Right ventricle myocardium inferior (tissue), 1 donor: ENCODE results near the gene KLHL1. TPM values are rescaled to one million over a fixed set of nuclear protein-coding genes. Genes with fewer than 3 reads are reported as not detected.

Experiments
- ATAC-seq: fragments of 200-7000 bp; cut with Tn5 transposase; one replicate; pipeline ENCODE4 v1.9.1; 2020; ENCODE audit warnings: mild to moderate bottlenecking, moderate library complexity
- DNase-seq: peaks from one replicate; pipeline ENCODE4 v3.0.0; 2021; ENCODE audit errors: missing footprints
- intact Hi-C: fragments of 100-400 bp; cut with DNase I; formaldehyde crosslinking; loops from one replicate; pipeline ENCODE4 v1.11.0; 2022
- total RNA-seq: library from RNA; stranded (reverse); fragmentation: NEBNext Ultra II Directional; extraction: Animal tissue kit (Norgen Biotek cat#: 25700); gene quantifications from one replicate; pipeline ENCODE4 v1.2.1, GENCODE V29; 2021
- donor health status: DM: no; HTN: yes; CAD: no; lungs with severe emphysema.

The KLHL1 gene
- total RNA-seq, 1 donor from 2014 or later = not detected

GRCh38 chr13:69737129-69737935, 370.9 kb downstream of the KLHL1 start:
- intact Hi-C loops = no loop called here
- ATAC-seq (no peak), DNase-seq (no peak)

GRCh38 chr13:69721631-69722030, 386.6 kb downstream of the KLHL1 start:
- intact Hi-C loops = no loop called here
- DNase-seq = no peak
- no peak for ATAC-seq

DNA sequence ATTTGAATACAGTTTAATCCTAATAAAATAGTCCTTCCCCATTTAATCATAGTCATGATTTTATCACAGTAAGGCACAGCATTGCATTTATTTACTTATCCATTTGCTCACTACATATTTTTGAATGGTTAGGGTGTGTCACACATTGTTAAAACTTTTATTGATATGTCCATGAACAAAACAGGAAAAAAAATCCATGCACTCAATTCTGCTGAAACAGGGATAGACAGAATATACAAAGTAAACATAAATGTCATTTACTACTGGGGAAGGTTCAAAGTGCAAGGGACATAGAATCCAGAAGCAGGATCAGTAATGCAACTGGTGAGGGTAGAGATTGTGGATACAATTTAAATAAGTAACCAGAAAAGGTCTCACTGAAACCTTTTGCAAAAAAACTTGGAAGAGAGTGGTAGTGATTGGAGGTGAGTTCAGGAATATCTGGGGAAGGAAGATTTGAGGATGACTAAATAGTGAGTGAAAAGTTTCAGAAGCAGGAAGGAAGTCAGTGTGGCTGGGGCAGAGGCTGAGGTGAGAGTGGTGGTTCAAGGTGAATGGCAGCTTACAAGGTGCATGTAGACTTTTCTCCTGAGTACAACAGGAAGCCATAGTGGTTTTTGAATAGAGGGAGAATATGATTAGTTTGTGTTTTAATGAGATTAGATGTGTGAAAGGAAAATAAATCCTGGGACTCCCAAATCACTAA, 387.8 kb downstream of the KLHL1 start:
- no peak for ATAC-seq
- intact Hi-C loops = no loop called here

GRCh38 chr13:69706807-69707206, 401.4 kb downstream of the KLHL1 start:
- no peak for ATAC-seq
- DNase-seq = no peak
- intact Hi-C loops = no loop called here

More for the DNA sequence above, 387.8 kb downstream of the KLHL1 start:
- no peak for DNase-seq

- ATAC-seq = no peak
- intact Hi-C loops = no loop called here
- DNase-seq = no peak
Measured at GRCh38 chr13:69704311-69704710, 403.9 kb downstream of the KLHL1 start.

DNA sequence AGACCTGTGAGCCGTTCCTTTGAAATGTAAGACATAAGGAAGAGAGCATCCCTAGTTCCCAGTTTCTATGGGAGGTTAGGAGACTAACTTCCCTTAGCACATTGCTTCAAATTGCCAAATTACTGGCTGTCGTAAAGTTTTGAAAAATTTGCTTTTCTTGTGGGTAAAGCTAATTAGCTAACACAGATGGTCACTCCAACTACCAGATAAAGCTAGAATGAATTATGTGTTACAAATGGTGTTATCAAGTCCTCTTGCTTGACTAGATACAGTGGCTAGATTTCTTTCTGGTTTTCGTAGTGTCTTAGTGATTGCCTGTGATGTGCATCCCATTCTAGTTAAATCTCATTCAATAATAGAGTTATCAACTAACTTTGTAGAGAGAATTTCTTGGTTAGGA, 417.3 kb downstream of the KLHL1 start:
- DNase-seq (no peak), ATAC-seq (no peak)
- intact Hi-C loops = no loop called here

DNA sequence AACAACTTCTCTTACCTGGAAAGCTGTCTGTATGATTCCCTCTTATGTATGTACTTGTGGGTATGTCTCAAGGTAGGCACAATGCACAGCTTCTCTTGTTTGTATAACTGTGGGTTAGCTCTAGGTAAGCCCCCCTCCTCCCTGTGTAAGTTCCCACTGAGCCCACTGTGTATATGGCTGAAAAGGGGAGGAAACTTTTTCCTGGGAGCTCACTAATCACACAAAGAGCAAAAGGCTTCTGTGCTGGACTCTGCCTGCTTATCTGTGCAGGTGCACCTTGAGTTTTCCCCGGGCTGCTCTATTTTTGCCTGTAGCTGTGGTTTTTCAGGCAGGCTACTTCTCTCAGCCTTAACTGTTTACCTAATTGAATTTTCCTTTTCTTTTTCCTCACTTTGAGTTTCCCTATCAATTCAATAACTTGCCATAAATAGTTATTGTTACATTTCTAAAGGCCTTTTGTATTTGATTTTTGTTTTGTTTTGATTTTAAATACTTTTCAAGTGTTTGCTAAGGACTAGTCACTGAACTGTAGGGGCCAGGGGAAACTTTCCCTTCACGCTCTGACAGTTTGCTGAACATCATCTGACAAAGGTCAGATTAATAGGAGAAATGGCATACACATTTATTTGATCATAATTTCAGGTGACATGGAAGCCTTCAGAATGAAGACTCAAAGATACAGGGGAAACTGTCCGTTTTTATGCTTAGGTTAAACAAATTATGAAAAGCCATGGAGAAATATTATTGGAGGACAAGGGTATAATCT, 424.1 kb downstream of the KLHL1 start:
- ATAC-seq (no peak), DNase-seq (no peak)
- intact Hi-C loops = no loop called here

GRCh38 chr13:69681722-69682121, 426.5 kb downstream of the KLHL1 start:
- ATAC-seq (no peak), DNase-seq (no peak)
- intact Hi-C loops = no loop called here

DNA sequence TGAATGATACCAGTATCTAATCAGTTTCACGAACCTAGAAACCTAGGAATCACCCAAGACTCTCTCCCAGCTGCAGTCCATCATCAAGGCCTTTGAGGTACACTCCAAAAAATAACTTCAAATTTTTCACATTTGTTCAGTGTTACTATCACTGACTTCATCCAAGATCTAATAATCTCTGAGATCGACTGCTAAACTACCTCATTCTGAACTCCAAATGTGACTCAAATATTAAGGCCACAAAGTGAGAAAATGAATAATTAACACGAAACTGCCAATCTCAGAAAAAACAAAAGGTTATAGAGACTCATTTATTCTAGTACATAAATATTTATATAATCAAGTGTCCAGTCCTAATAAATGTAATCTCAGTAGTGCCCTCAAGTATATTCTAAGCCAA, 430.9 kb downstream of the KLHL1 start:
- intact Hi-C loops = no loop called here
- DNase-seq = no peak
- no peak for ATAC-seq

DNA sequence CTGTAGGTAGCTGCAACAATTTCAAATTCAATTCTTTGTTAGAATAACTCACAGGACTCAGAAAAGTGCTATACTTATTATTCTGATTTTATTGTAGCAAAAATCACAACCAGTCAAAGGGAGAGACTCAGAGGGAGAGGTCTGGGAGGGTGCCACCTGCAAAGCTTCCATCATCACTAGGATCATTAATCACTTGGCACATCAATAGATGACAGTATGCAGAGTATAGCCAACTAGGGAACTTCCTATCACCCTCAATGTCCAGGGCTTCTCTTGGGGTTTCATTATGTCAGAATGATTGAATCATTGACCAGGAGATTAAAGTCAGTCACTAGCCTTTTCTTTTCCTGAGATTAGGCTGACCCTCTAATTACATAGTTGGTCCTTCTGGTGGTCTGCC, 432.0 kb downstream of the KLHL1 start:
- DNase-seq (no peak), ATAC-seq (no peak)
- intact Hi-C loops = no loop called here

GRCh38 chr13:69660155-69660554, 448.1 kb downstream of the KLHL1 start:
- ATAC-seq (no peak), DNase-seq (no peak)
- intact Hi-C loops = no loop called here

- no peak for ATAC-seq
- DNase-seq = no peak
- intact Hi-C loops = no loop called here
Measured at GRCh38 chr13:69657676-69658075, 450.6 kb downstream of the KLHL1 start.

GRCh38 chr13:69654392-69654791, 453.9 kb downstream of the KLHL1 start:
- intact Hi-C loops = no loop called here
- ATAC-seq = no peak
- no peak for DNase-seq

Other genes with a start within 250 kb of the KLHL1 start
- not detected for gene ATXN8OS, start 626 bp downstream of the KLHL1 start, total RNA-seq